IPS-18a (cell line): ENCODE data around the gene SLC30A3.

Experiments
- H3K27ac ChIP-seq: one replicate; pipeline ENCODE4 v1.5.1; 2013; ENCODE audit warnings: low read length
- H3K27me3 ChIP-seq: one replicate; pipeline ENCODE4 v1.6.1; 2013; ENCODE audit warnings: mild to moderate bottlenecking, low read length; ENCODE audit not compliant: control insufficient read depth, insufficient read depth
- H3K36me3 ChIP-seq: one replicate; pipeline ENCODE4 v1.6.1; 2013; ENCODE audit warnings: low read depth, low read length; ENCODE audit not compliant: control insufficient read depth
- H3K4me1 ChIP-seq: one replicate; pipeline ENCODE4 v1.6.1; 2013; ENCODE audit warnings: low read depth, low read length; ENCODE audit not compliant: control insufficient read depth
- H3K4me3 ChIP-seq: one replicate; pipeline ENCODE4 v1.5.1; 2013; ENCODE audit warnings: low read length
- H3K9ac ChIP-seq: one replicate; pipeline ENCODE4 v1.6.1; 2013; ENCODE audit warnings: mild to moderate bottlenecking, low read length, moderate library complexity
- H3K9me3 ChIP-seq: one replicate; pipeline ENCODE4 v1.6.1; 2013; ENCODE audit warnings: low read depth, low read length; ENCODE audit not compliant: control insufficient read depth

SLC30A3 gene

GRCh38 chr2:27240406-27240805 is 22.4 kb downstream of the SLC30A3 start:
- no peaks in the 10 kb centered on the region for H3K4me1 ChIP-seq
- no peak overlapping the region for H3K4me3 ChIP-seq
- no peaks in the 10 kb centered on the region for H3K27me3 ChIP-seq
- H3K9ac ChIP-seq, result no peak overlapping the region
- no peak overlapping the region for H3K27ac ChIP-seq
- no peaks in the 10 kb centered on the region for H3K9me3 ChIP-seq
- peaks cover 90% of the 10 kb centered on the region for H3K36me3 ChIP-seq

GRCh38 chr2:27238976-27239375 is 23.9 kb downstream of the SLC30A3 start:
- H3K9me3 ChIP-seq, result no peaks in the 10 kb centered on the region
- no peaks in the 10 kb centered on the region for H3K4me1 ChIP-seq
- no peaks in the 10 kb centered on the region for H3K27me3 ChIP-seq
- no peak overlapping the region for H3K9ac ChIP-seq
- no peak overlapping the region for H3K27ac ChIP-seq
- H3K4me3 ChIP-seq, result no peak overlapping the region
- peaks cover 97% of the 10 kb centered on the region for H3K36me3 ChIP-seq

- no peak overlapping the region for H3K27ac ChIP-seq
- H3K36me3 ChIP-seq, result peaks cover 97% of the 10 kb centered on the region
- no peak overlapping the region for H3K9ac ChIP-seq
- no peaks in the 10 kb centered on the region for H3K9me3 ChIP-seq
- H3K27me3 ChIP-seq, result no peaks in the 10 kb centered on the region
- no peak overlapping the region for H3K4me3 ChIP-seq
- no peaks in the 10 kb centered on the region for H3K4me1 ChIP-seq
Observed at GRCh38 chr2:27237341-27237945, 25.4 kb downstream of the SLC30A3 start.

GRCh38 chr2:27236626-27237025 is 26.2 kb downstream of the SLC30A3 start:
- Histone ChIP-seq H3K4me1 (no peaks in the 10 kb centered on the region), H3K27ac (no peak overlapping the region), H3K27me3 (no peaks in the 10 kb centered on the region), H3K9me3 (no peaks in the 10 kb centered on the region), H3K4me3 (no peak overlapping the region), H3K36me3 (peaks cover 97% of the 10 kb centered on the region), H3K9ac (no peak overlapping the region)

GRCh38 chr2:27236136-27236535 is 26.7 kb downstream of the SLC30A3 start:
- Histone ChIP-seq H3K9ac (no peak overlapping the region), H3K4me3 (no peak overlapping the region), H3K9me3 (no peaks in the 10 kb centered on the region), H3K4me1 (no peaks in the 10 kb centered on the region), H3K27me3 (no peaks in the 10 kb centered on the region), H3K27ac (no peak overlapping the region), H3K36me3 (peaks cover 97% of the 10 kb centered on the region)

GRCh38 chr2:27233341-27233740 is 29.5 kb downstream of the SLC30A3 start:
- Histone ChIP-seq H3K4me3 (no peak overlapping the region), H3K4me1 (no peaks in the 10 kb centered on the region), H3K27me3 (no peaks in the 10 kb centered on the region), H3K9me3 (no peaks in the 10 kb centered on the region), H3K36me3 (peaks cover 95% of the 10 kb centered on the region), H3K9ac (no peak overlapping the region), H3K27ac (no peak overlapping the region)

GRCh38 chr2:27231921-27232320 is 30.9 kb downstream of the SLC30A3 start:
- Histone ChIP-seq H3K27me3 (no peaks in the 10 kb centered on the region), H3K4me3 (no peak overlapping the region), H3K4me1 (no peaks in the 10 kb centered on the region), H3K9me3 (no peaks in the 10 kb centered on the region), H3K36me3 (peaks cover 95% of the 10 kb centered on the region), H3K9ac (no peak overlapping the region), H3K27ac (no peak overlapping the region)

GRCh38 chr2:27227501-27227900 is 35.3 kb downstream of the SLC30A3 start:
- no peak overlapping the region for H3K27ac ChIP-seq
- no peaks in the 10 kb centered on the region for H3K4me1 ChIP-seq
- no peaks in the 10 kb centered on the region for H3K9me3 ChIP-seq
- no peak overlapping the region for H3K4me3 ChIP-seq
- no peaks in the 10 kb centered on the region for H3K27me3 ChIP-seq
- peaks cover 95% of the 10 kb centered on the region for H3K36me3 ChIP-seq
- no peak overlapping the region for H3K9ac ChIP-seq

- Histone ChIP-seq H3K4me3 (no peak overlapping the region), H3K9ac (no peak overlapping the region), H3K36me3 (peaks cover 92% of the 10 kb centered on the region), H3K9me3 (no peaks in the 10 kb centered on the region), H3K27me3 (no peaks in the 10 kb centered on the region), H3K4me1 (no peaks in the 10 kb centered on the region), H3K27ac (no peak overlapping the region)
Observed at GRCh38 chr2:27225526-27225925, 37.3 kb downstream of the SLC30A3 start.

GRCh38 chr2:27223416-27223815 is 39.4 kb downstream of the SLC30A3 start:
- Histone ChIP-seq H3K4me1 (peaks cover under 1% of the 10 kb centered on the region), H3K4me3 (no peak overlapping the region), H3K27me3 (no peaks in the 10 kb centered on the region), H3K9me3 (no peaks in the 10 kb centered on the region), H3K27ac (no peak overlapping the region), H3K36me3 (peaks cover 93% of the 10 kb centered on the region), H3K9ac (no peak overlapping the region)

GRCh38 chr2:27222407-27222806 is 40.4 kb downstream of the SLC30A3 start:
- H3K9ac ChIP-seq, result no peak overlapping the region

GRCh38 chr2:27221166-27221565 is 41.7 kb downstream of the SLC30A3 start:
- Histone ChIP-seq H3K9me3 (no peaks in the 10 kb centered on the region), H3K27me3 (no peaks in the 10 kb centered on the region), H3K36me3 (peaks cover 72% of the 10 kb centered on the region), H3K4me3 (no peak overlapping the region), H3K4me1 (peaks cover 13% of the 10 kb centered on the region), H3K27ac (no peak overlapping the region), H3K9ac (no peak overlapping the region)

More at GRCh38 chr2:27222407-27222806, 40.4 kb downstream of the SLC30A3 start:
- H3K4me3 ChIP-seq, result no peak overlapping the region
- no peaks in the 10 kb centered on the region for H3K9me3 ChIP-seq
- no peaks in the 10 kb centered on the region for H3K27me3 ChIP-seq
- no peak overlapping the region for H3K27ac ChIP-seq
- H3K4me1 ChIP-seq, result peaks cover 7% of the 10 kb centered on the region
- H3K36me3 ChIP-seq, result peaks cover 84% of the 10 kb centered on the region
